Measurements from ENCODE around the gene NSMF.

NSMF gene

DNA sequence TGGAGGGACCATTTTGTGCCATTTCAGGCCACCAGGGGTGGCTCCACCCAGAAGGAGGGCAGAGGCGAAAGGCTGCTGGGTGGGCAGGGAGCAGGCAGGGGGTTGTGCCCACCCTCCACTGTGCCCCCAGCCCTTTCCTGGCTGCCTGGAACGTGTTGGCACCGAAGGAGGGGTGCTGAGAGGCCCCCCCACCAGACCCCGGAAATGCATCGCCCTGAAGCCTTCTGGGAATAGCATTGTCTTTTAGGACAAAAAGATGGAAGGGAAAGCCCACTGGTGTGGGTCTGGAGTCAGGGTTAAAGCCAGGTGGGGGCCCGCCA is 30.9 kb downstream of the NSMF start:
- Mint-ChIP-seq H3K27ac (no peak overlapping the region), H3K4me3 (no peak overlapping the region), H3K36me3 (ENCODE audit: low read depth) (no peaks in the 10 kb centered on the region), H3K27me3 (ENCODE audit: low read depth) (no peaks in the 10 kb centered on the region), H3K9me3 (no peaks in the 10 kb centered on the region), H3K4me1 (peaks cover 6% of the 10 kb centered on the region)
- TF ChIP-seq, protein P1, sequence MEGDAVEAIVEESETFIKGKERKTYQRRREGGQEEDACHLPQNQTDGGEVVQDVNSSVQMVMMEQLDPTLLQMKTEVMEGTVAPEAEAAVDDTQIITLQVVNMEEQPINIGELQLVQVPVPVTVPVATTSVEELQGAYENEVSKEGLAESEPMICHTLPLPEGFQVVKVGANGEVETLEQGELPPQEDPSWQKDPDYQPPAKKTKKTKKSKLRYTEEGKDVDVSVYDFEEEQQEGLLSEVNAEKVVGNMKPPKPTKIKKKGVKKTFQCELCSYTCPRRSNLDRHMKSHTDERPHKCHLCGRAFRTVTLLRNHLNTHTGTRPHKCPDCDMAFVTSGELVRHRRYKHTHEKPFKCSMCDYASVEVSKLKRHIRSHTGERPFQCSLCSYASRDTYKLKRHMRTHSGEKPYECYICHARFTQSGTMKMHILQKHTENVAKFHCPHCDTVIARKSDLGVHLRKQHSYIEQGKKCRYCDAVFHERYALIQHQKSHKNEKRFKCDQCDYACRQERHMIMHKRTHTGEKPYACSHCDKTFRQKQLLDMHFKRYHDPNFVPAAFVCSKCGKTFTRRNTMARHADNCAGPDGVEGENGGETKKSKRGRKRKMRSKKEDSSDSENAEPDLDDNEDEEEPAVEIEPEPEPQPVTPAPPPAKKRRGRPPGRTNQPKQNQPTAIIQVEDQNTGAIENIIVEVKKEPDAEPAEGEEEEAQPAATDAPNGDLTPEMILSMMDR (IDR thresholded peaks at IDR 0.05; ENCODE audit: unreplicated experiment in 3 of 3) = no peak

DNA sequence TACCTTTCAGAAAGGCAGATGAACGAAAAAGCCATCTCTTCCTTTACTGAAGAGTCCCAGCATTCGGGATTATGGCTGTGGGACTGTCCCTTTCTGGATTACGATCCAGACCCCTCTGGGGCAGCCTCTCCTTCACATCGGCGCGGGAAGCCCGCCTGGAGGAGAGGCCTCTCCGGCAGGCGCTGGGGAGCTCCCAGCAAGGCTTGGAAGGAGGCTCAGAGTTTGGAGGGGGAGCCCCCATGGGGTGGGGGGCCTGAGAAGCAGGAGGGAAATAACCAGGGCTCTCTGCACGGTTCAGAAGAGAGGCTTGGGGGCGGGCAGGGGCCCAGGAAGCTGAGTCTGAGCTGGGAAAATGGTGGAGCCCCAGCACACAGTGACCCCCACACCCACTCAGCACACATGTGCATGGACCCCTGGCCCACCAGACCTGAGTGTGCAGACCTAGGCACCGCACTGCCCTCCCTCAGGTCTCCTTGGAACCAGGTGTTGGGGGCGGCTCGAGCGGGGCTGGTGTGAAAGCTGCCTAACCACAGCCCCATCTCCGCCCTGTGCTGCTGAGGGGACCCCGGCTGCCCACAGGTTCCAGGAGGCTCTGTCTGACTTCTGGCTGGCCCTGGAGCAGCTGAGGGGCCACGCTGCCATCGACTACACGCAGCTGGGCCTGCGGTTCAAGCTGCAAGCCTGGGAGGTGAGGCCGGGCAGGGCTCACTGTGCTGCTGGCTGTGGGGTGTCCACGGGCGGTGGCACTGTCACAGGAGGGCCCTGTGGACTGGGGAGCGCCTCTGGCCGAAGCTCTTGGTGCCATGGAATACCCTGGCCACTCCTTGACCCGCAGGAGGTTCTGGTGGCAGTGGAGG is 31.5 kb downstream of the NSMF start:
- Mint-ChIP-seq H3K9me3 (no peaks in the 10 kb centered on the region), H3K4me1 (peaks cover 6% of the 10 kb centered on the region), H3K27me3 (ENCODE audit: low read depth) (no peaks in the 10 kb centered on the region), H3K27ac (no peak overlapping the region), H3K36me3 (ENCODE audit: low read depth) (no peaks in the 10 kb centered on the region), H3K4me3 (no peak overlapping the region)
- TF ChIP-seq, protein P1 (IDR thresholded peaks at IDR 0.05; ENCODE audit: unreplicated experiment in 3 of 3) = no peak

DNA sequence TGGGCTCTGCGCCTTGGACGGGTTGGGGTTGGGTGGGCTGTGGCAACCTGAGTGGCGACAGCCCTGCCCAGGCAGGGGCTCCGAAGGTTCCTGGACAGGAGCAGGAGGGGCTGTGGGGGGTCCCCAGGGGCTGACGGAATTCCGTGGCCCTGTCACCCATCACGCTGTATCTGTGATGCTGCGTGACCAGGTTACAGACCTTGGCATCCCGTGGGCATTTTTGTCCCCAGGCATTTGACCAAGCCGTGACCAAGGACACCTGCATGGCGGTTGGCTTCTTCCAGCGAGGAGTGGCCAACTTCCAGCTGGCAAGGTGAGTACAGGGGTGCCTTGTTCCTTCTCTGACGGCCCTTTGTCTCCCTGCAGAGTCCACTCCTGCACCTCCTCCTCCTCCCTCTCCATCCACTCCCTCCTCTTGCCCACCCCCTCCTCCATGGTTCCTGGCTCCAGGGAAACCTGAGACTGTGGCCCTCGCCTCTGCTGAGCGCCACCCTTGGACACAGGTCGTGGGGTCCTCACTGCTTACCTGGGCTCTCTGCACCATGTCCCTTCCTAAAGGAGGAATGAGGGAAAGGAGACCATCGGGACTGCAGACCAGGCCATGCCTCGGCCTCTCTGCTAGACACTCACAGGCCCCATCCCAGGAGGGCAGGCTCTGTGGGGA is 33.0 kb downstream of the NSMF start:
- Mint-ChIP-seq H3K27me3 (ENCODE audit: low read depth) (no peaks in the 10 kb centered on the region), H3K4me3 (peak overlapping the region in 1 of 3 experiments; percentile 27), H3K27ac (no peak overlapping the region), H3K9me3 (no peaks in the 10 kb centered on the region), H3K36me3 (ENCODE audit: low read depth) (no peaks in the 10 kb centered on the region), H3K4me1 (peaks cover 11% of the 10 kb centered on the region)
- TF ChIP-seq, protein P1 (IDR thresholded peaks at IDR 0.05; ENCODE audit: unreplicated experiment in 3 of 3) = no peak

DNA sequence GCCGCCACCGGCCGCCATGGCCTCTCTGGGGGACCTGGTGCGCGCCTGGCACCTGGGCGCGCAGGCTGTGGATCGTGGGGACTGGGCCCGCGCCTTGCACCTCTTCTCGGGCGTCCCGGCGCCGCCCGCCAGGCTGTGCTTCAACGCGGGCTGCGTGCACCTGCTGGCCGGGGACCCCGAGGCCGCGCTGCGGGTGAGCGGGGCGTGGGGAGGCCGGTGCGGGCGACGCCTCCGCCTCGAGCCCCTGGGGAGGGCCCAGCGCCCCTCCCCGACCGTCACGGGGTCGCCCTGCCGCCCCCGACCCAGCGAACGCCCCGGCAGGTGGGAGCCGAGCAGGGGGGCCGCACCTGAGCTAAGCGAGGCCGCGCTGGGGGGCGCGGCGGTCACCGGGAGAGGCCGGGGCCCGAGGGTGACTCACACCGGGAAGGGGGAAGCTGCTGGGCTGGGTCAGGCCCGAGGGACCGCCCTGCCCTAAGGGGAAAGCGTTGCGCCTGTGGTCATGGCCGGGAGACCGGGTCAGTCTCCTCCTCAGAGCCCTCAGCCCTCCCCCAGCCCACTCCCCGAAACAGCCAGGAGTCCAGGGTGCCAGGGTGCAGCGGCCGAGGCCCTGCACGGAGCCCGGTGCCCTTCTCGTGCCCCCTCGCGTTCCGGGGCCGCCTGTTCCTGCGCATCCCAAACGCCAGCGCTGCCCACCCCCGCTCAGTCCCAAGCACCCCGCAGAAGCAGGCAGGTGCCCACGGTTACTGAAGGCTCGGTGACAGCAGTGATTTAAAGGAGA is 35.4 kb downstream of the NSMF start:
- Mint-ChIP-seq H3K4me3 (peak overlapping the region; percentile 77 to 85 (median 84)), H3K4me1 (peaks cover 11% of the 10 kb centered on the region), H3K27me3 (ENCODE audit: low read depth) (no peaks in the 10 kb centered on the region), H3K36me3 (ENCODE audit: low read depth) (no peaks in the 10 kb centered on the region), H3K27ac (no peak overlapping the region), H3K9me3 (no peaks in the 10 kb centered on the region)
- TF ChIP-seq, protein P1 (IDR thresholded peaks at IDR 0.05; ENCODE audit: unreplicated experiment in 3 of 3) = peak in 1 of 3 experiments; percentile 40

DNA sequence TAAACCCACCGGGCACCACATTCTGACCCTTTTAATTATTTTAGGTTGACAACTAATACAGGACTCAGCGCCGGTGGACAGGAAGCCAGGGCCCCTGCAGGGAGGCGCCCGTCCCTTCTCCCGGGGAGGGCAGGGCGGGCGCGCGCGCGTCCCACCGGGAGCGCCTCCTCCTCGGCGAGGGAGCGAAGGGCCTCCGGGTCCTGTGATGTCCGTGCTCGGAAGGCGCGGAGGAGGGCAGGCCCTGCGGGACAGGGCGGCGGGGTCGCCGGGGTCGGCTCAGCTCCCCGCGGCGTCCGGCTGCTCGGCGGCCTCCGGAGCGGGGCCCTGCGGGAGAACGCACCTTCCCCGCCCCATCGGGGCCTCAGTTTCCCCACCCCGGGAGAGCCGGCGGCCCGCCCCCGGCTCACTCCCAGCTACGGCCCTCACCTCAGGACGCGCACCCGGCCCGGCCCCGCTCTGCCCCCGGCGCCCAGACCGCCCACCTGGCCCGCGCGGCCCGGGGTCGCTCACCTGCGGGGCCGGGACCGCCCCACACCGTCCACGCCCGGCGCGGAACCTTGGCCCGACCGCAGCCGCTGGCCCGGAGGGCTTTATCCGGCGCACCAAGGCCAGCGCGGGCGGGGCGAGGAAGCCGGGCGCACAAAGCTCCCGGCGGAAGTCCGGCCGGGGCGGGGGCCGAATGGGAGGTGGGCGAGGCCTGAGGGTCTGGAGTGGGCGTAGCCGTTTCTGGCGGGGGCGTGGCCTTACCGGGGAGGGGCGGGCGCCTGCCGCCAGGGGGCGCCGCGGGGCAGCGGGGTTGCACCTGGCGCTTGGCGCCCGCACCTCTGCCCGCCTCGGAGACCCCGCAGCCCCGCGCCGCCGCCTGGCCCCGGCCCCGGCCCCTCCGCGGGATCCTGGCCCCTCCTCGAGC is 36.3 kb downstream of the NSMF start, which contains the start of the genes EXD3 and NOXA1:
Gene EXD3 (minus strand): TSS at position 559 of the 910 bp plus-strand sequence. CDS start 27,805 bp downstream, outside the sequence.
Gene NOXA1 (plus strand): TSS at position 790 of the 910 bp plus-strand sequence. CDS start 137 bp downstream, outside the sequence.
- H3K9me3 Mint-ChIP-seq = no peaks in the 10 kb centered on the region
- H3K36me3 Mint-ChIP-seq (ENCODE audit: low read depth) = no peaks in the 10 kb centered on the region
- peak within 1 kb of the TSS; percentile 22 to 53 (median 33) for H3K27ac Mint-ChIP-seq
- no peaks in the 10 kb centered on the region for H3K27me3 Mint-ChIP-seq (ENCODE audit: low read depth)
- peaks cover 11% of the 10 kb centered on the region for H3K4me1 Mint-ChIP-seq
- TF ChIP-seq, protein P1 (IDR thresholded peaks at IDR 0.05; ENCODE audit: unreplicated experiment in 3 of 3) = peak; percentile 39 to 60 (median 56)
- H3K4me3 Mint-ChIP-seq = peak within 1 kb of the TSS; percentile 88 to 91 (median 88)
